Measurements from ENCODE around the gene GP2.

- TF ChIP-seq, protein P1, sequence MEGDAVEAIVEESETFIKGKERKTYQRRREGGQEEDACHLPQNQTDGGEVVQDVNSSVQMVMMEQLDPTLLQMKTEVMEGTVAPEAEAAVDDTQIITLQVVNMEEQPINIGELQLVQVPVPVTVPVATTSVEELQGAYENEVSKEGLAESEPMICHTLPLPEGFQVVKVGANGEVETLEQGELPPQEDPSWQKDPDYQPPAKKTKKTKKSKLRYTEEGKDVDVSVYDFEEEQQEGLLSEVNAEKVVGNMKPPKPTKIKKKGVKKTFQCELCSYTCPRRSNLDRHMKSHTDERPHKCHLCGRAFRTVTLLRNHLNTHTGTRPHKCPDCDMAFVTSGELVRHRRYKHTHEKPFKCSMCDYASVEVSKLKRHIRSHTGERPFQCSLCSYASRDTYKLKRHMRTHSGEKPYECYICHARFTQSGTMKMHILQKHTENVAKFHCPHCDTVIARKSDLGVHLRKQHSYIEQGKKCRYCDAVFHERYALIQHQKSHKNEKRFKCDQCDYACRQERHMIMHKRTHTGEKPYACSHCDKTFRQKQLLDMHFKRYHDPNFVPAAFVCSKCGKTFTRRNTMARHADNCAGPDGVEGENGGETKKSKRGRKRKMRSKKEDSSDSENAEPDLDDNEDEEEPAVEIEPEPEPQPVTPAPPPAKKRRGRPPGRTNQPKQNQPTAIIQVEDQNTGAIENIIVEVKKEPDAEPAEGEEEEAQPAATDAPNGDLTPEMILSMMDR (IDR thresholded peaks at IDR 0.05) = no peak
- no peak for TF ChIP-seq POLR2A (IDR thresholded peaks at IDR 0.05)
These were observed 13.6 kb downstream of the GP2 start for GRCh38 chr16:20313741-20314140.

All from right lobe of liver (tissue), 4 donors.